Islet of Langerhans (tissue), 1 donor: ENCODE data around the gene PRDM16.

Experiments
- FAIRE-seq: peaks from one replicate; lab custom pipeline; 2011; peaks lifted over from hg19 to GRCh38; lab: Jason Lieb, UNC

The PRDM16 gene

GRCh38 chr1:3185896-3186525 is 117.0 kb downstream of the PRDM16 start:
- no peak for FAIRE-seq

- no peak for FAIRE-seq
Measured at GRCh38 chr1:3186526-3186921, 117.5 kb downstream of the PRDM16 start.

- FAIRE-seq = no peak
Measured at GRCh38 chr1:3187415-3188149, 118.6 kb downstream of the PRDM16 start.

- no peak for FAIRE-seq
Measured at GRCh38 chr1:3188150-3188971, 119.4 kb downstream of the PRDM16 start.

- no peak for FAIRE-seq
Measured at GRCh38 chr1:3190256-3191041, 121.4 kb downstream of the PRDM16 start.

- FAIRE-seq = no peak
Measured at GRCh38 chr1:3192361-3192760, 123.4 kb downstream of the PRDM16 start.

- no peak for FAIRE-seq
Measured at GRCh38 chr1:3192825-3193224, 123.8 kb downstream of the PRDM16 start.

GRCh38 chr1:3193811-3194210 is 124.8 kb downstream of the PRDM16 start:
- FAIRE-seq = no peak

GRCh38 chr1:3194760-3195479 is 125.9 kb downstream of the PRDM16 start:
- FAIRE-seq = no peak

- FAIRE-seq = no peak
Measured at GRCh38 chr1:3195480-3195815, 126.4 kb downstream of the PRDM16 start.

GRCh38 chr1:3195966-3196515 is 127.0 kb downstream of the PRDM16 start:
- no peak for FAIRE-seq

- no peak for FAIRE-seq
Measured at GRCh38 chr1:3196577-3197245, 127.7 kb downstream of the PRDM16 start.

GRCh38 chr1:3197781-3198316 is 128.8 kb downstream of the PRDM16 start:
- no peak for FAIRE-seq

- no peak for FAIRE-seq
Measured at GRCh38 chr1:3198371-3199271, 129.6 kb downstream of the PRDM16 start.

- FAIRE-seq = no peak
Measured at GRCh38 chr1:3204725-3205124, 135.7 kb downstream of the PRDM16 start.

GRCh38 chr1:3205815-3206214 is 136.8 kb downstream of the PRDM16 start:
- no peak for FAIRE-seq

- FAIRE-seq = no peak
Measured at GRCh38 chr1:3206696-3207095, 137.7 kb downstream of the PRDM16 start.

GRCh38 chr1:3207217-3207848 is 138.3 kb downstream of the PRDM16 start:
- FAIRE-seq = no peak

GRCh38 chr1:3208819-3209200 is 139.8 kb downstream of the PRDM16 start:
- no peak for FAIRE-seq
